Measurements from ENCODE around the gene FGF22. TPM values are rescaled to one million over a fixed set of nuclear protein-coding genes. Genes with fewer than 3 reads are reported as not detected.
"Not testable (repeated sequence)": the region's sequence is repeated elsewhere in the genome, so short reads cannot be mapped to it uniquely, and the experiment has no call there.

FGF22 gene
- polyA plus RNA-seq, 2 of the 4 experiments (the other 2 are of a cell fraction): 0.13 to 1.0 TPM

GRCh38 chr19:628168-628567 is 11.5 kb upstream of the FGF22 start:
- no peak for FAIRE-seq
- ATAC-seq: no peak
- CTCF ChIA-PET: interaction anchor here (1.7 kb wide), 2 partner anchors 11 to 40 kb away, joined by 3 to 7 read pairs; no protein-coding TSS in a partner anchor

GRCh38 chr19:629515-629914 is 10.2 kb upstream of the FGF22 start:
- H3K4me3 ChIP-seq; H3K4me2 ChIP-seq; FAIRE-seq; POLR2A ChIA-PET; H3K27ac ChIP-seq; ATAC-seq; H3K9me3 ChIP-seq; DNase-seq (ENCODE audit: low read depth in 1 of 2, low spot score in 1 of 2): not testable (repeated sequence)
- CTCF ChIA-PET: interaction anchor here (1.7 to 3.7 kb wide), 2 partner anchors 41 to 45 kb away, joined by 7 to 13 read pairs; no protein-coding TSS in a partner anchor
- 81% methylated on average over 25 of the region's 25 CpGs for WGBS (ENCODE audit: missing lambda C conversion rate)
- H3K4me1 ChIP-seq: peaks cover 30% of the 10 kb centered on the region

More at GRCh38 chr19:628168-628567, 11.5 kb upstream of the FGF22 start:
- TF ChIP-seq CBX2 (IDR thresholded peaks at IDR 0.05; ENCODE audit: borderline replicate concordance, low read depth) (no peak), CHD4 (IDR thresholded peaks at IDR 0.05; ENCODE audit: borderline replicate concordance) (no peak), RAD21 (conservative IDR thresholded peaks at IDR 0.05 in 1 of 2, IDR thresholded peaks at IDR 0.05 in 1 of 2) (peak; percentile 25 to 34; a peak in 3 of 5 replicates), PHF8 (IDR thresholded peaks at IDR 0.05; ENCODE audit: borderline replicate concordance, low read depth) (no peak), FOXS1 (CRISPR knock-in tag; IDR thresholded peaks at IDR 0.05) (no peak), ZNF302 (CRISPR knock-in tag; IDR thresholded peaks at IDR 0.05) (no peak), EP300 (IDR thresholded peaks at IDR 0.05) (no peak), HDAC2 (IDR thresholded peaks at IDR 0.05) (no peak), CTCF (IDR thresholded peaks at IDR 0.05) (0 out of 3 replicates have a peak, but pooled peaks have one; percentile 23)
- no peak for DNase-seq (ENCODE audit: low read depth in 1 of 2, low spot score in 1 of 2)
- no peak overlapping the region for H3K4me2 ChIP-seq
- H3K9me3 ChIP-seq: no peaks in the 10 kb centered on the region
- POLR2A ChIA-PET: interaction anchor here (0.7 kb wide), 1 partner anchor 226 kb away, joined by 4 read pairs; no protein-coding TSS in a partner anchor
- H3K27ac ChIP-seq: peak overlapping the region; percentile 25 to 99; a peak in 3 of 6 replicates
- peaks cover 39% of the 10 kb centered on the region for H3K4me1 ChIP-seq
- WGBS (ENCODE audit: missing lambda C conversion rate): 90% methylated on average over 14 of the region's 19 CpGs
- H3K4me3 ChIP-seq: no peak overlapping the region

- 91% methylated on average over 24 of the region's 30 CpGs for WGBS (ENCODE audit: missing lambda C conversion rate)
- FAIRE-seq (no peak), DNase-seq (ENCODE audit: low read depth in 1 of 2, low spot score in 1 of 2) (no peak), ATAC-seq (no peak)
- H3K4me3 ChIP-seq: no peak overlapping the region
- TF ChIP-seq POLR2AphosphoS2 (conservative IDR thresholded peaks at IDR 0.05; ENCODE audit: low read length) (no peak), NFE2L2 (conservative IDR thresholded peaks at IDR 0.05; ENCODE audit: low read length) (no peak), ATOH8 (CRISPR knock-in tag; IDR thresholded peaks at IDR 0.05; ENCODE audit: low read depth) (no peak), POLR2A (IDR thresholded peaks at IDR 0.05; ENCODE audit: low read length) (no peak), FOSB (CRISPR knock-in tag; IDR thresholded peaks at IDR 0.05) (no peak), FOXS1 (CRISPR knock-in tag; IDR thresholded peaks at IDR 0.05) (no peak), ZNF302 (CRISPR knock-in tag; IDR thresholded peaks at IDR 0.05) (no peak), USF2 (IDR thresholded peaks at IDR 0.05) (no peak), NR3C1 (IDR thresholded peaks at IDR 0.05) (no peak), FOSL2 (IDR thresholded peaks at IDR 0.05) (no peak), FOSL2 (CRISPR knock-in tag; IDR thresholded peaks at IDR 0.05) (no peak), RNF2 (IDR thresholded peaks at IDR 0.05; ENCODE audit: borderline replicate concordance, low read depth) (no peak), MAX (IDR thresholded peaks at IDR 0.05) (no peak), BHLHE40 (IDR thresholded peaks at IDR 0.05; ENCODE audit: low read depth, low read length) (no peak), JUNB (IDR thresholded peaks at IDR 0.05) (no peak), CTCF (IDR thresholded peaks at IDR 0.05) (no peak), E2F6 (IDR thresholded peaks at IDR 0.05; ENCODE audit: borderline replicate concordance, low read depth) (no peak), HOXA7 (CRISPR knock-in tag; IDR thresholded peaks at IDR 0.05) (no peak), TFCP2L1 (CRISPR knock-in tag; IDR thresholded peaks at IDR 0.05) (no peak), RAD21 (conservative IDR thresholded peaks at IDR 0.05 in 1 of 2, IDR thresholded peaks at IDR 0.05 in 1 of 2) (no peak)
- H3K4me1 ChIP-seq: peaks cover 29% of the 10 kb centered on the region
- peak overlapping the region in 1 of 2 experiments; percentile 49; a peak in 2 of 6 replicates for H3K27ac ChIP-seq
- H3K9me3 ChIP-seq: no peaks in the 10 kb centered on the region
- CTCF ChIA-PET: interaction anchor here (0.7 to 3.7 kb wide), 2 partner anchors 43 to 46 kb away, joined by 4 to 13 read pairs; no protein-coding TSS in a partner anchor
- no peak overlapping the region for H3K4me2 ChIP-seq
- POLR2A ChIA-PET: no interaction called here
Observed at GRCh38 chr19:629961-630714, 9.5 kb upstream of the FGF22 start.
